ENCODE data around the gene ALX3.

ALX3 gene

DNA sequence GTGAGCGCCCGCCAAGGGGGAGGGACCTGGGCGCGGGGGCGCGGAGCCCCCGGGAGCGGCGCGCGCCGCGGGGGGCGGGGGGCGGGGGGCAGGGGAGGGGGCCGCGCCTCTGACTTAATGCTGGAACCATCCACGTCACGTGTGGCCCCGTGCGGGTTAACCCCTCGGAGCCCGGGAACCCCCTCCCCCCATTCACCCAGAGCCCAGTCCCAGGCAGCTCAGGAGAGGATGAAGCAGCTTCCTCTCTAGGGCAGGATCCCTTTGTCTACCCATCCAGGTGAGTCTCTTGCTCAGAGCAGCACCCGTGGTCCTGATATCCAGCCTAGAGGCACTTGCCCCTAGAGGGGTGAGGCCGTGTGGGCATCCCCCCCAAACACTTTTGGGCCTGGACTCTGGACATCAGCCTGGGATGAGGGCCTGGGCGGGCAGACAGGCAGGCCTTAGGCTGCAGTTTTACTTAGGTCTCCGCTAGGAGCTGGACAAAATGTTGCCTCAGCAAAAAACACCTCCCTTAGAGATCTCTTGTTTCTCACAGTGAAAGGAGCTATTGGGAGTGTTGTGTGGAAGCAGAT lies at the start of gene ALX3:
ALX3 (minus strand) TSS at position 2 of the 572 bp plus-strand sequence. CDS start 60 bp downstream, outside the sequence.
- DNase-seq, result no peak

DNA sequence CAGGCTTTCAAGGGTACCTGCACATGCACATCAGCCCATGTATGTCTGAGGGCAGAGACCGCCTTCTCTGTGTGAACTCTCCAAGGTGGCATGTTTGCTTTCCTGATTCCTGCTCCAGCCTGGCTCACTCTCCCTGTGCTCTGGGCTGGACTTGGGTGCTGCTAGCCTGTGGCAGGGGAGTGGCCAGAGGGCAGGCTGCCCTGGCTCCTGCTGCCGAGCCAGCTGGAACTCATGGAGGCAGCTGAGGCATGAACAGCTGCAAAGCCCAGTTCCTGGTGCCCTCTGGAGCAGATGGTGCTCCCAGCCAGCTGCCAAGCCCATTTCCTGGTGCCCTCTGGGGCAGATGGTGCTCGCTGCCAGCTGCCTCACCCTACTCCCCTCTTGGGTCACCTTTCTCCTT lies 49.4 kb upstream of the ALX3 start:
- DNase-seq, result no peak

DNA sequence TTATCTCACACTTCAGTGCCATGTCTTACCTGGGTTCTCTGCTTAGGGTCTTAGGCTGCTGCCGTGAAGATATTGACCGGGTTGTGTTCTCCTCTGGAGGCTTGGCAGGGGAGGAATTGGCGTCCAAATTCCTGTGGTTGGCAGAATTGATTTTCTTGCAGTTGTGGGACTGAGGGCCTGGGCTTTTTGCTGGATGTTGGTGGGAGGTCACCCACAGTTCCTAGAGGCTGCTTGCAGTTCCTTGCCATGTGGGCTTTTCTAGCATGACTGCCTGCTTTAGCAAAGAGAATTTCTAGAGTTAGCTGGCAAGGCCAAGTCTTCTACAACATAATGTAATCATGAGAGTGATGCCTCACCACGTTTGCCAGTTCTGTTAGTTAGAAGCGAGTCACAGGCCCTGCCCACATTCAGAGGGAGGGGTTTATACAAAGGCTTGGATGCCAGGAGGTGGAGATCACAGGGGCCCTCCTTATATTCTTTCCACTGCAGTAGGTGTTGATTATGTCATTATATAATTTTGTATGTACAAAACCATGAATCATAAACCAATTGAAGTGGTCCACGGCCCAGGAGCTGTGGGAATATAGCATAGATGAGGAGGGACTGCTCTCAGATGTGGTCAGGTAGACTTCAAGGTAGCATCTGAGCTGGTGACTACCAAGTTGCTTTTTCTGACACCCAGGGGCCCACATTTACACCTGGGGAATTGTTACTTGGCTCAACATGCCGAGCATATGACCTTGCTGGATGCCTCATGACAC lies 48.3 kb upstream of the ALX3 start:
- DNase-seq, result no peak

DNA sequence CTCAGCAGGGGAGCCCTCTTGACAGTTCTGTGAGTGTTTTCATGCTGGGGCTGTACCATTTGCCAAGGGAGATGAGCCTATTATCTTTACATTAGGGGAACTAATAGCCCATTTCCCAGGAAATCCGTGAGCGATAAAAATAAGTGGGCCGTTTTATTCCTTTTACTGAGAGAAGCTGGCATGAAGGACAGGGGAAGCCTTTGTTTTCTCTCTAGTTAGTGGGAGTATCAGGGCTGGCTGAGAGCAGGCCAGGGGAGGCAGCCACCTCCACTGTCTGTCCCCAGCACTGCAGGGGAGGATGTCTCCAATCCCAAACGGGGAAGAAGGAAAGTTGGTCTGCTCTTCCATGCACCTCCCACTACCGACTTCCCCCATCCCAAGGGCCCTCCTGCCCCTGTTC lies 44.3 kb upstream of the ALX3 start:
- no peak for DNase-seq

DNA sequence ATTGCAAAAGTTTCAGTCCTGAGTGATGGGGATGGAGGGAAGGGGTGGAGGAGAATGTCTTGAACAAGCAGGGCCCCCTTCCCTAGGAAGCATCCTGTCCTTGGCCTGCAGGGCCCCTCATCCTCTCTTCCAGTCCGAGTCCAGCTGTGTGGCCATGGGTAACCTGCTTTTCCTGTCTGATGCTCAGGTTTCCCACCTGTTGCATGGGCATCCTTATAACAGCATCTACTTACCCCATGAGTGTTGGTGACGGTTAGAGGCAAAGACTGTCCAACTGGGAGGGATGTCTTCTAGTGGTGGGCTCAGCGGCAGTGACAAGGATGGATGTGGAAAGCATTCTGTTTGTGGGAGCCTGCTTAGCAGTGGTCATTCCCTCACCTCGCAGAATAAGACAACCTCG lies 43.7 kb upstream of the ALX3 start:
- no peak for DNase-seq

DNA sequence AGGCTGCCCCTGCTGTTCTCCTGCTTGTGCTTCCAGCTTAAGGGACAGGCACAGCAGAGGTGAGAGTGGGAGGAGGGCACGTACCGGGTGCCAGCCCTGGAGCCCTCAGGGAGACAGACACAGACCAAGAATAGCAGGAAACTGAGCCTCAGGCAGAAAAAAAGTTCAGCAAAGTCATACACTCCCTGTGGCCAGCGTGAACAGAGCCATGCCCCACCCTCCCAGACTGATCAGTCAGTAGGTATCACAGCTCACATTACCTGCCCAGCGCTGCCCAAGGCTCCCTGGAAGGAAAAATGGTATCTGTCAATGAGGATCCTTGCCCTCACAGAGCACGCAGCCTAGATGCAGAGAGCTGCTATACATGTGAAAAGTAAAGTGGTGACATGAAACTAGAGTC lies 43.1 kb upstream of the ALX3 start:
- no peak for DNase-seq

DNA sequence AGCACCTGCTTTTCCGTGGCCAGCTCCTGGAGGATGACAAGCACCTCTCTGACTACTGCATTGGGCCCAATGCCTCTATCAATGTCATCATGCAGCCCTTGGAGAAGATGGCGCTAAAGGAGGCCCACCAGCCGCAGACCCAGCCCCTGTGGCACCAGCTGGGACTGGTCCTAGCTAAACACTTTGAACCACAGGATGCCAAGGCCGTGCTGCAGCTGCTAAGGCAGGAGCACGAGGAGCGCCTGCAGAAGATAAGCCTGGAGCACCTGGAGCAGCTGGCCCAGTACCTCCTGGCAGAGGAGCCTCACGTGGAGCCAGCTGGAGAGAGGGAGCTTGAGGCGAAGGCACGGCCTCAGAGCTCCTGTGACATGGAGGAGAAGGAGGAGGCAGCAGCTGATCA lies 42.2 kb upstream of the ALX3 start:
- no peak for DNase-seq

DNA sequence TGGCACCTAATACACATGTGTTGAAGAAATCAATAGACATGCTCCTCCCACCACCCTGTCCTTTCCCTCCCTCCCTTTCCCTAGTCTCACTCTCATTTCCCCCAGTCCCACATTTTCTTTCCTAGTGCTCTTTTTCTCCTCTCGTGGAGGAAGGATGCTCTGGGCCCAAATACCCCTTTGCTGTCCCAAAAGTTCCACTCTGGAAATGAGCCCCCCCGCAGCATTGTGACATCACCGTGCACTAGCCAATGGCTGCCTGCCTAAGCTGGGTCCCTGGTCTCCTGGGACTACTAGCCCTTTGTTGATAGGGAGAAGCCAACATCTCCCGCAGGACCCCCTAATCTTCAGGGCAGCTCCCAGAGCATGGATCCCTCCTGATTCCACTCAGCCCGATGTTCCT lies 41.7 kb upstream of the ALX3 start, which contains the start of gene UBL4B:
UBL4B (plus strand) TSS at position 301 of the 400 bp plus-strand sequence; CDS start at position 393, 92 bp downstream.
- no peak for DNase-seq

DNA sequence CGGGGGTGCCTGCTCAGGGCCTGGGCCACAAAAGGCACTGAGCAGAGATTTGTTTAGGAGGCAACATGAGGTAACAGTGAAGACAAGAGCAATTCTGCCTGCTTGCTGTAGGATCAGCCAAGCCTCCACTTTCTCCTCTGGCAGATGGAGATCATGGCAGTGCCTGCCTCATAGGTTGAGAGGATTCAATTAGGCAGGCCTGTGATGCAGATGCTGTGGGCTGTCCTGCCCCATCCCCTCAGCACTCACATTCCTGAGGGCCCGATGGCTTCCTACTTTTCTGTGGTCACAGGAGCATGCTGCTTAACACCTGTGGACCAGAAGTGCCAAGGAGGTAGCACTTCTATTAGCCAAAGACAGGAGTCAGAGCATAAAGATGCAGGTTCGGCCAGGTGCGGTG lies 40.6 kb upstream of the ALX3 start:
- DNase-seq, result no peak

DNA sequence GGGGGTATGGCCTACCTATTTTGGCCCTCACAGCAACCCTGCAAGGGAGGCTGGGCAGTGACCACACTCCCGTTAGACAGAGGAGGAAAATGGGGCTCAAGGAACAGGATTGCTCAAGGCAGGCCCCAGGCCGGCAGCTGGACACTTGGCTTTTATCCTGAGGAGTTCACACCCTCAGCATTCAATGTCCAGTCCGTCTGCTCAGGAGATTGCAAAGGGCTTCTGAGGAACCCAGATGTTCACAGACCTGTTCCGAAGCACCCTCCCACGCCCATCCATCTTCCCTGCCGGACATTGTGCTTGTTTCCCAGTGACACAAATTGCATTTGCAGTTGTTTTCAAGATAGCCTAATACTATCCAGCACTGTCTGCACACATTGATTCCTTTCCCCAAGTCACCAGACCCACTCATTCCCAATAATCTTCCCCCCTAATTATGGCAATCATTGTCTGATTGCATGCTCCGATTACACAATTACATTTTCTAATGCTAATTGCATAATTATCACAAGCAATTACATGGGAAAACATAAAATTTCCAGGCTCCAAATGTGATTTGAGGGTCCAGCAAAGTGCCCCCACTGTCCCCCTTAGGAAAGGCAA lies 37.5 kb upstream of the ALX3 start:
- no peak for DNase-seq

DNA sequence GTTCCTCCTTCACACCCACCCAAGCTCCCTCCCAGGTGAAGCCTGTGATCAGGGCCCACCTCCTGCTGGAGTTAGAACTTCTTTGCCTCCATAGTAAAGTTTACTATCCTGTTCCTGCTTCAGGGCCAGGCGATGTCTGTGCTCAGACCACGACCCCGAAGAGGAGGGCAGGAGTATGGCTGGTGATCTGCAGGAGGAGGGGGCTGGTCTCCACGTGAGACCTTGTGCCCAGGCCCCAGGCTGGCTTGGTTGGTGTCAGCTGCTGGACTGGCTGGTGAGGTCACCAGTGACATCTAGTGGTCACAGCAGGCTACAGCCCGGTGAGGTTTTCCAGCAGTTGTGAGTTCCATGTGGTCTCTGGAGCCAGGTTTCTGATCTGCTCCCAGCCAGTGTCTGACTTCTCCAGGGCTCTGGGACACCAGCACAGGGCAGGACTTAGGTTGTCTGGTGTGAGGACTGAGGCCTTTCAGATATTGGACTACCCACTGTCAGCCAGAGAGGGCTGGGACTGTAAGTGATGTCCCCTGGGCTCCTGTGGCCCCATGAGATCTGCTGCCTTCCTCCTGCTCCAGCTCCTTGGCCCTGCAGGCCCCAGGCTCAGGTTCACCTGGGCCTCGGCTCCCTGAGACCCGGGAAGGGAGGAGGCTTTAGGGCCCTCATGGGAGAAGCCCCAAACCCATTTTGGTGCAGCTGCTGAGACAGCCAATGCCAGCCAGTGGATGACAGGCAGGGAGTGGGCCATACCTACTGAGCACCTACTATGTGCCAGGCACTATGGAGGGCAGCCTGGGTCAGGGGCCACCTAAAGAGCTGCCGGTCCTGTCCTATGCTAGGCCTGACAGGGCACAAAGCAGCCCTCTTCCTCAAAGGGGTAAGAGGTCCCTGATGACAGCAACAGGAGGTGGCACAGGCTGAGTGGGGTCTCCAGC lies 35.8 kb upstream of the ALX3 start:
- DNase-seq, result peak in 48 of 56 donors; percentile 6 to 77 (median 36)

DNA sequence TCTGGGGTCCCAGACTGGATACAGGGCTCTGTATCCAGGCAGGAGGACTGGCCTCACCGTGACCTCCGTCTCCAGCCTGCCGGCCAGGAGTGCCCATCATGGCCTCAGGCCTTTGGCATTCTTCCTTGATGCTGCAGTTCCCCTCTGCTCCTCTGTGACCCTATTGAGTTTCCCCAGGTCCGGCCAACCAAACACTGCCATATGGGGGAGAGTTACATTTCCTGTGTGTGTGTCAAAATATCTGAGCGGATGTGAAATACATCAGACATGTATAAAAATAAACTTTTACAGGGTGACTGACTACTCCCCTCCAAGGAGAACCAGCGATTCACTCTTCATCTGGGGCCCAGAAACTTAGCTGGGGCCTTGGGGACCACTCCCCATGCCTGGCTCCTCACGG lies 31.6 kb upstream of the ALX3 start:
- no peak for DNase-seq

DNA sequence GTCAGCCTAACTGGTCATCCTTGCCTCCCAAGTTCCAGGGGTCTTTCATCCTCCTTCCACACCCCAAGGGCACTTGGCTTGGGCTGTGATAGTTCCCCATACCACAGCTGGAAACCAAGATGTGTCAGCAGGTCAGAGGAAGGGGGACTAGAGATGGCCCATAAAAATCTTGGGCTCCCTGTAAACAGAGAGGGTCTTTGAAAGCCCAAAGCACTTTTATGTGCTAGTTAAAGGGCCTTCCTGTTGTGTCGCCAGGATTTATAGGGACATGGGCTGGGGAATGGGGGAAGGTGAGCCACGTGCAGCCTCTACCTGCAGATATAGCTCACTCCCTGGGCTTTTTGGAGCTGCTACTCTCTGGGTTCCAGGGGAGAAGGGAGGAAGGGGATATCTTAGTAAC lies 29.9 kb upstream of the ALX3 start:
- DNase-seq, result no peak

DNA sequence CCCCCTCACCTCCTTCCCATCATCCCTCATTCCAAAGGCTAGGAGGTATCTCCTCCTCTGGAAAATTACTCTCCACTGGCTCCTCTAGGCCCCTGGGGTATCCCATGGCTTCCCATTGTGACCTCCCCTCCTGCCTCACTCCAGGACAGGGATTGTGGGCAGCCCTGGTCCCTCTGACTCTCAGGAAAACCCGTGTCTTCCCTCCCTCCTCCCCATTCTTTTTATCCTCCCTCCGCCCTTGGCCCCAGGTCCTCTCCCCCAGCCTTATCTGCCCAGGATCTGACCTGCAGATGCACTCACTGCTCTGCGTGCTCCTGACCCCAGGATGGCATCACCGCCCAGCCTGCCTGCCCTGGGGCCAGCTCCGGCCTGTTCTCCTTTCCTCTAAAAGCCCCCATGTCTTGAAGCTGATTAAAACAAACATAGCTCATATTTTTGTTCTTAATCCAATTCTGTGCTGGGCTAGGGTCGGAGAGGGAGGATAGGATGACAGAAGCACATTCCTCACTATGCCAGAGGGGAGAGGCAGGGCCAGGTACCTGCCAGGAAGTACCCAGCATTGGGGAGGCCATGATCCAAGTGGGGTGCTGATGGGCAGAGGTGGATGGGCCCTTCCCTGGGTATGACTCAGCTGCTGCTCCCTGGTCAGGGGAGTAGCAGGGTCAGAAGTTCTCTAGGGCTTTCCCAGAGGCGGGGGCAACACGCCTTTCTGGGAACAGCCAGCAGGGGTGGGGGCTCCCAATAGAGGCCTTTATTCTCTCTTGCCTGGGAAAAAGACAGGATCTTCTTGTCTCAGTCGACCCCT lies 28.0 kb upstream of the ALX3 start:
- DNase-seq, result no peak

DNA sequence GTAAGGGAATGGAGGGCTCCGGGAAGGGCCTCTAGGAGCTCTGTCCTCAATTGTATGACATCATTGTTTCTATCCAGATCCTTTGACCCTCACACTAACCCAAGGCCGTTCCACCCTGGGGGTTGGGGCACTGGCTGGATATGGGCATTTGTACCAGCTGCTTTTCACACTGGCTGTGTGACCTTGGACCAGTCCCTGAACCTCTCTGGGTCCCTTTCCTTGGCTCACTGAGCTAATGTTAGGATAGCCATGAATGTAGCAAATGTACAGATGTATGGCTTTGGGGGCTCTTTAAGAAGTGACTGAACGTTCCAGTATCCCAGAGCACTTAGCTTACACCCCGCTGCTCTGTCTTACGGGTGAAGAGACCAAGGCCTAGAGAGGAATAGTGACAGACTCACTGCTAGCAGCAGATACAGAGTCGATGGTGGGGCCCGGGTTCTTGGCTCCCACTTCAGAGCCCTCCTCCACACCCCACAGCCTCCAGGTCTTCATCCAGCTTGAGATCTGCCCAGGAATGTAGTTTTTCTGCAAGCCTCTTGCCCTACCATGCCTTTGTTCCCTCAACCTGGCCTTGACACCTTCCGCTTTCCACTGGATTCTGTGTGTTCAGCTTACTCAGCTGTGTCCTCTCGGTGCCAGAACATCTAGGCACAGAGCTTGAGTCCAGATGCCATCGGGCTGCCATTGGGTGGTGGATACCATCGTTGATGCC lies 27.2 kb upstream of the ALX3 start:
- no peak for DNase-seq

DNA sequence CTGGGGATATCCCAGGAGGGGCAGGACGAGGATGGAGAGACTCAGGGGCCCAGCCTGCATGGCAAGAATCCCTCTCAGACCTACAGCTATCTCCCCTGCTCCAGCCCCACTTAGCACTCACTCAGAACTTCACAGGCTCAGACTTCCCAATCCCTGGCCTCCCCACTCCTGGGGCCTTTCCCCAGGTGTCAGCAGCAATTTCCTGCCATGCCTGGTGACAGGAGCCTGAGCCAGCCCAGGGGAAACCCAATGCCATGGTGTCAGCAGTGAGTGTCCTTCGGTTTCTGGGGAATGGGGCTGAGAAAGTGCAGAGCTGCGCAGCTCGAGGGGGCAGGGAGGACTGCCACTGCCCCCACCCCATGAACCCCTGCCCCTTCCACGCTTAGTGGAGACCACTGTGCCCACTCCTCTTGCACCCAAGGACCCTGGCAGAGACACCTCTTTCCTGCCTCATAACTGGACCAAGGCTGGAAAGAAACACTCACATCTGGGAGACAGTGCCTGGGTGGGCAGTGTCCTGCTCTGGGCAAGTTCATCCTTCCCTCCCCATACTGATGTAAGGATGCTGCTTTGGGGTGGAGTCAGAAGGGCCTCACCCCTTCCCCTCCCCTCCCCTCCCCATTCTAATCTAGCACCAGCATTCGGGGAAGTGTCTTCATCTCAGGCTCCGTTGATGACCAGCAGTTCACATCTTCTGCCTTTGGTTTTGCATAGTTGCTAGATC lies 24.6 kb upstream of the ALX3 start:
- DNase-seq, result no peak

DNA sequence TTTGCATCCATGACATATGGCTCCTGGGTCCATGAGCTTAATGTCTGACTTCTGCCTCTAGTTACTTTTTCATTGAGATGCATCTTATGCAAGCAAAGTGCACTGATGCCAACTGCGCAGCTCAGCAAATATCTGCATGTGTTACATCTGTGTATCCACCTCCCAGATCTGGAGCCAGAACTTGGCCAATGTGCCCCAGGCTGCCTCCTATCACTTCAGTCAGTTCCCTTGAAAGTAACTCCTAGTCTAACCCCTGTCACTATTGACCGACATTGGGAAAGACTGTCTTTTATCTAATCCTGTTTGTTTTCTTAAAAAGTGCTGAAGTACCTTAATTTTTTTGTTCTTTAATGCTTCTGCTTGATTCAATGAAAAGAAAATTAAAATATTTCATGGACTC lies 22.5 kb upstream of the ALX3 start:
- DNase-seq, result no peak

DNA sequence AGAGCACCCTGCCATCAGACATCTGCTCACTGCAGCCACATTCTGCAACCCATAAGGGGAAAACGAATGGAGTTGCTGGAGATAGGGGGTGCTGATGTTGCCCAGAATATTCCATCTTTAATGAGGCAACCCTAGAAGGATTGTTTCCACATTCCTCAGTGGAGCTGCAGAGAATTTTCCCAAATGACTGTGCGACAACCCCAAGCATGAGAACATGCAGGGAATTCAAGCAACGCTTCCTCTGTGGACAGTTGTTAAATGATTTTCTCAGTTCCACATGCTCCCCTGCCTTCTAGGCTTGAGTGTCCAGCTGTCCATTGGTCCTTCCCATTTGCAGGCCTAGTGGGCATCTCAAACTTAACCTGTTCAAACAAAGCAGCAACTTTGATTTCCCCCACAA lies 21.3 kb upstream of the ALX3 start:
- no peak for DNase-seq

DNA sequence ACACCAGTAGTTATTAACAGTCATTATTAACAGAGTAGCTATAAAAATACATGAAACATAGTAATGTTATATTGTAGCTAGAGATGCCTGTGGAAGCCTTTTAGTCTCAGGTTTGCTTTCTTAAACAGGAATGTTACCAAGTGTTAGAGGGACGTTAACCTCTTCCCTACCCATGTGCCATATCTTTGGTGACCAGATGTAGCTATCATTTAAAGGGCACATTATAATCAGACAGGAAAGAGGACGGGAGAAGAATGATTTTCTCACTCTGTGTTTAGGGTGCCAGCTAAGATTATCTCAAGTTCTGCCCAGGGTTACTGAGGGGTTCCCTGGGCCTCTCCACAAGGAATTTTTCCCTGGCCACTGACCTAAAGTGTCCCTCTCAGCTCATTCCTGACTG lies 20.9 kb upstream of the ALX3 start:
- no peak for DNase-seq

Data from amygdala (tissue), 56 donors.